ENCODE measurements around the gene CD36.

DNA sequence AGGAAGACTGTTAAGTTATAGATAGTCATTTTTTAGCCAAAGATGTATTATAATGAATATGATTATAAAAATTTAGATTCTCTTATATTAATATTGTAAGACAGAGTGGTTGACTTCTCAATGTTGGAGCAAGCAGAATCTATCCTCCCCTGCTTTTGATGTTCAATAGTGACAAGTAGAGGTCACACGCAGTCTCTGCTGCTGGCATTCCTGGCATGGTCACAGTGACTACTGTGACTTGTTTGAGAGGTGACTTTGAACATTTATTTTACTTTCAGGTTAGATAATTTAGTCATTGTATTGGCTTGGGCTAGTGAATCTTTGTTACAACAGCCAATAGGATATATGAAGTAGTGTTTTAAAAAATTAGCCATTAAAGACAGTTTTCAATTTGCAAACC, 13.7 kb upstream of the CD36 start:
- TF ChIP-seq, protein P1, sequence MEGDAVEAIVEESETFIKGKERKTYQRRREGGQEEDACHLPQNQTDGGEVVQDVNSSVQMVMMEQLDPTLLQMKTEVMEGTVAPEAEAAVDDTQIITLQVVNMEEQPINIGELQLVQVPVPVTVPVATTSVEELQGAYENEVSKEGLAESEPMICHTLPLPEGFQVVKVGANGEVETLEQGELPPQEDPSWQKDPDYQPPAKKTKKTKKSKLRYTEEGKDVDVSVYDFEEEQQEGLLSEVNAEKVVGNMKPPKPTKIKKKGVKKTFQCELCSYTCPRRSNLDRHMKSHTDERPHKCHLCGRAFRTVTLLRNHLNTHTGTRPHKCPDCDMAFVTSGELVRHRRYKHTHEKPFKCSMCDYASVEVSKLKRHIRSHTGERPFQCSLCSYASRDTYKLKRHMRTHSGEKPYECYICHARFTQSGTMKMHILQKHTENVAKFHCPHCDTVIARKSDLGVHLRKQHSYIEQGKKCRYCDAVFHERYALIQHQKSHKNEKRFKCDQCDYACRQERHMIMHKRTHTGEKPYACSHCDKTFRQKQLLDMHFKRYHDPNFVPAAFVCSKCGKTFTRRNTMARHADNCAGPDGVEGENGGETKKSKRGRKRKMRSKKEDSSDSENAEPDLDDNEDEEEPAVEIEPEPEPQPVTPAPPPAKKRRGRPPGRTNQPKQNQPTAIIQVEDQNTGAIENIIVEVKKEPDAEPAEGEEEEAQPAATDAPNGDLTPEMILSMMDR (IDR thresholded peaks at IDR 0.05; ENCODE audit: extremely low read depth in 1 of 2, insufficient read depth in 1 of 2, low read depth in 1 of 2, low read length in 2 of 2) = no peak
- no peak for TF ChIP-seq POLR2A (IDR thresholded peaks at IDR 0.05; ENCODE audit: low read depth, low read length)
- no peak for TF ChIP-seq POLR2AphosphoS5 (IDR thresholded peaks at IDR 0.05; ENCODE audit: insufficient read depth, low read depth, low read length)
- TF ChIP-seq EZH2 (IDR thresholded peaks at IDR 0.05; ENCODE audit: borderline replicate concordance, low read depth, low read length, severe bottlenecking) = no peak
- TF ChIP-seq, protein P2, sequence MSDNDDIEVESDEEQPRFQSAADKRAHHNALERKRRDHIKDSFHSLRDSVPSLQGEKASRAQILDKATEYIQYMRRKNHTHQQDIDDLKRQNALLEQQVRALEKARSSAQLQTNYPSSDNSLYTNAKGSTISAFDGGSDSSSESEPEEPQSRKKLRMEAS (IDR thresholded peaks at IDR 0.05; ENCODE audit: insufficient read depth, insufficient read length) = no peak
- TF ChIP-seq MYC (IDR thresholded peaks at IDR 0.05; ENCODE audit: low read depth, low read length) = no peak
